ENCODE data around the gene GABBR2. TPM values are rescaled to one million over a fixed set of nuclear protein-coding genes. Genes with fewer than 3 reads are reported as not detected.

Gene GABBR2
- total and polyA plus RNA-seq, 2 of the 8 experiments (the other 6 are each of a cell fraction or from before 2014, with no cell fraction given), result 0.50 to 1.2 TPM

DNA sequence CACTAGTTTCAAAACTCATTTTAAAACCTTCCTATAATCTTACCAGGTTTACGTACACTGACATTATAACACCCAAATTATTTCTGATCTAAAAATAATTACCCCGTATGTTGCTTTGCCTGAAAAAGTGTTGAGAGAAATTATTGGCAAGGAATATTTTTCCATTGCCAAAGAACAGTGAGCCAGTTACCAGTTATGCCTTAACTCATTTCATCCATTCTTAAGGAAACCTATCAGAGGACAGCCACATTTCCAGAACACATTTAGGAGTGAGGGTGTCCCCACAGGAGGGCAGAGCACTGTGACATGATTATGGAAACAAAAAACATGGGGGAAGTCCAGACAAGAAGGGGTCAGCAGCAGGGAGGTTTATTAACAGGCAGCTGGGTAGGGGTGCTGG is 52.2 kb downstream of the GABBR2 start:
- no peaks in the 10 kb centered on the region for H3K36me3 ChIP-seq (ENCODE audit: control insufficient read depth in 2 of 4, insufficient read depth in 4 of 4, low read length in 3 of 4)
- no peaks in the 10 kb centered on the region for H3K79me1 ChIP-seq (ENCODE audit: low read depth, low read length)
- no peak overlapping the region for H3K23ac ChIP-seq (ENCODE audit: insufficient read length)
- H2BK20ac ChIP-seq (ENCODE audit: low read length), result no peak overlapping the region
- H3K27me3 ChIP-seq (replicated peaks in 1 of 4; ENCODE audit: control insufficient read depth in 3 of 4, extremely low read depth in 1 of 4, insufficient read depth in 3 of 4, low read length in 3 of 4), result no peaks in the 10 kb centered on the region
- H3K9me3 ChIP-seq (ENCODE audit: insufficient read depth in 2 of 2, low read depth in 1 of 2, low read length in 1 of 2), result no peaks in the 10 kb centered on the region
- no peak for TF ChIP-seq SIRT6 (IDR thresholded peaks at IDR 0.05; ENCODE audit: low read length)
- no peak for TF ChIP-seq GABPA (IDR thresholded peaks at IDR 0.05; ENCODE audit: borderline replicate concordance, insufficient read depth, low read length)
- no peak for TF ChIP-seq POLR2AphosphoS5 (IDR thresholded peaks at IDR 0.05; ENCODE audit: low read depth, low read length)
- no peak for TF ChIP-seq RNF2 (IDR thresholded peaks at IDR 0.05; ENCODE audit: borderline replicate concordance, low read depth, low read length, missing control alignments, poor library complexity, severe bottlenecking)
- no peak for TF ChIP-seq JUND (IDR thresholded peaks at IDR 0.05; ENCODE audit: low read length)
- TF ChIP-seq EZH2 (IDR thresholded peaks at IDR 0.05; ENCODE audit: low read depth, low read length, severe bottlenecking), result no peak
- no peak for TF ChIP-seq MAFK (IDR thresholded peaks at IDR 0.05; ENCODE audit: low read depth, low read length)
- no peak for TF ChIP-seq KDM5A (IDR thresholded peaks at IDR 0.05; ENCODE audit: low read length)
- DNase-seq (ENCODE audit: low read depth in 1 of 2, low spot score in 2 of 2) (no peak), FAIRE-seq (no peak)
- no peak overlapping the region for H3K4me2 ChIP-seq (ENCODE audit: insufficient read depth in 1 of 2, low read depth in 2 of 2, low read length in 2 of 2)
- no peak overlapping the region for H2BK12ac ChIP-seq (ENCODE audit: low read depth, low read length)
- no peak overlapping the region for H3K56ac ChIP-seq (replicated peaks; ENCODE audit: insufficient read length, low read depth, low read length)
- no peaks in the 10 kb centered on the region for H3K4me1 ChIP-seq (replicated peaks in 1 of 4; ENCODE audit: control insufficient read depth in 3 of 4, insufficient read depth in 4 of 4, low read length in 3 of 4)
- H3K14ac ChIP-seq (ENCODE audit: insufficient read length), result no peak overlapping the region
- H3K9ac ChIP-seq (replicated peaks in 1 of 4; ENCODE audit: extremely low read depth in 1 of 4, low read depth in 3 of 4, low read length in 3 of 4), result no peak overlapping the region
- H2BK15ac ChIP-seq (ENCODE audit: low read length), result no peak overlapping the region
- H4K5ac ChIP-seq (ENCODE audit: insufficient read length, low read depth, low read length), result no peak overlapping the region
- H3K18ac ChIP-seq (ENCODE audit: extremely low read depth, low read length), result no peak overlapping the region
- no peak overlapping the region for H3K4me3 ChIP-seq (ENCODE audit: extremely low read depth in 1 of 4, insufficient read depth in 2 of 4, low read depth in 3 of 4, low read length in 4 of 4)
- no peaks in the 10 kb centered on the region for H3K79me2 ChIP-seq (ENCODE audit: control insufficient read depth in 1 of 2, insufficient read depth in 2 of 2, low read length in 2 of 2)
- ChIA-PET CTCF (ENCODE audit: partially characterized antibody) (no interaction called here), POLR2A (ENCODE audit: partially characterized antibody) (no interaction called here)
- no peak overlapping the region for H3K4ac ChIP-seq (replicated peaks; ENCODE audit: insufficient read length, low read depth, low read length)
- H3K23me2 ChIP-seq (ENCODE audit: low read depth, low read length), result no peaks in the 10 kb centered on the region
- H2BK5ac ChIP-seq (ENCODE audit: low read depth, low read length), result no peak overlapping the region
- H2AK5ac ChIP-seq (ENCODE audit: low read depth, low read length), result no peak overlapping the region
- H4K91ac ChIP-seq (replicated peaks; ENCODE audit: insufficient read length, low read length), result no peak overlapping the region
- H2BK120ac ChIP-seq (replicated peaks; ENCODE audit: low read depth, low read length), result no peak overlapping the region
- H2AFZ ChIP-seq (ENCODE audit: low read length), result no peak overlapping the region
- H4K8ac ChIP-seq (ENCODE audit: extremely low read depth, insufficient read depth, low read length), result no peak overlapping the region
- no peak overlapping the region for H3K27ac ChIP-seq (ENCODE audit: low read depth, low read length)
- 86% methylated on average over 2 of the region's 2 CpGs; no CpG with 5 or more reads in 1 of the 2 experiments for WGBS, 2 experiments (ENCODE audit: extremely low coverage in 1 of 2, insufficient coverage in 1 of 2, insufficient read length in 1 of 2, insufficient replicate concordance in 2 of 2, low coverage in 1 of 2, low lambda C conversion rate in 2 of 2, missing lambda C conversion rate in 1 of 2)
- no peaks in the 10 kb centered on the region for H4K20me1 ChIP-seq (replicated peaks in 1 of 2; ENCODE audit: control insufficient read depth in 1 of 2, insufficient read depth in 2 of 2, low read length in 2 of 2)

All from H1 (cell line).